ENCODE measurements around the gene GABRR3.

Gene GABRR3

GRCh38 chr3:98056035-98056434 is 20.9 kb upstream of the GABRR3 start:
- Histone ChIP-seq H3K36me3 (ENCODE audit: control insufficient read depth, insufficient read depth, low read length) (no peaks in the 10 kb centered on the region), H2BK15ac (replicated peaks; ENCODE audit: low read depth) (no peak overlapping the region)

GRCh38 chr3:98049271-98049670 is 14.2 kb upstream of the GABRR3 start:
- H2BK15ac ChIP-seq (replicated peaks; ENCODE audit: low read depth), result no peak overlapping the region
- H4K5ac ChIP-seq (ENCODE audit: low read length), result no peak overlapping the region
- no peaks in the 10 kb centered on the region for H3K27me3 ChIP-seq (ENCODE audit: insufficient read depth, low read length, poor library complexity)
- no peaks in the 10 kb centered on the region for H3K36me3 ChIP-seq (ENCODE audit: control insufficient read depth, insufficient read depth, low read length)
- H3K4me2 ChIP-seq (ENCODE audit: low read length), result no peak overlapping the region
- H3K27ac ChIP-seq (ENCODE audit: low read depth, low read length), result no peak overlapping the region
- H3K79me2 ChIP-seq (ENCODE audit: control insufficient read depth, insufficient read depth, low read length), result no peaks in the 10 kb centered on the region
- H3K4me1 ChIP-seq (ENCODE audit: control insufficient read depth, low read depth, low read length), result no peaks in the 10 kb centered on the region
- DNase-seq, result no peak
- H3K4ac ChIP-seq (ENCODE audit: low read depth, low read length), result no peak overlapping the region
- no peak overlapping the region for H2BK5ac ChIP-seq (ENCODE audit: low read length)
- H2BK120ac ChIP-seq (ENCODE audit: low read depth, low read length), result no peak overlapping the region
- H3K79me1 ChIP-seq (ENCODE audit: low read length), result no peaks in the 10 kb centered on the region
- no peak overlapping the region for H3K4me3 ChIP-seq (ENCODE audit: low read length)
- H3K18ac ChIP-seq (ENCODE audit: low read length), result no peak overlapping the region
- H3K56ac ChIP-seq (ENCODE audit: low read length), result no peak overlapping the region
- H3K9ac ChIP-seq (ENCODE audit: low read length), result no peak overlapping the region
- H2AK5ac ChIP-seq (ENCODE audit: low read length), result no peak overlapping the region
- H3K23ac ChIP-seq (ENCODE audit: low read length), result no peak overlapping the region
- no CpG with 5 or more reads among the region's 1 CpG for WGBS (ENCODE audit: extremely low coverage, insufficient coverage, low lambda C conversion rate)
- no peak overlapping the region for H4K8ac ChIP-seq (ENCODE audit: low read depth, low read length)

More at GRCh38 chr3:98056035-98056434, 20.9 kb upstream of the GABRR3 start:
- no peak for DNase-seq
- H3K4me3 ChIP-seq (ENCODE audit: low read length), result no peak overlapping the region
- no peaks in the 10 kb centered on the region for H3K79me2 ChIP-seq (ENCODE audit: control insufficient read depth, insufficient read depth, low read length)
- no peak overlapping the region for H4K8ac ChIP-seq (ENCODE audit: low read depth, low read length)
- H3K23ac ChIP-seq (ENCODE audit: low read length), result no peak overlapping the region
- no peak overlapping the region for H2BK5ac ChIP-seq (ENCODE audit: low read length)
- no peak overlapping the region for H3K18ac ChIP-seq (ENCODE audit: low read length)
- H3K79me1 ChIP-seq (ENCODE audit: low read length), result no peaks in the 10 kb centered on the region
- no peak overlapping the region for H4K5ac ChIP-seq (ENCODE audit: low read length)
- no peak overlapping the region for H3K4me2 ChIP-seq (ENCODE audit: low read length)
- no peak overlapping the region for H3K27ac ChIP-seq (ENCODE audit: low read depth, low read length)
- H3K56ac ChIP-seq (ENCODE audit: low read length), result no peak overlapping the region
- H3K9ac ChIP-seq (ENCODE audit: low read length), result no peak overlapping the region
- H3K27me3 ChIP-seq (ENCODE audit: insufficient read depth, low read length, poor library complexity), result no peaks in the 10 kb centered on the region
- H3K4ac ChIP-seq (ENCODE audit: low read depth, low read length), result no peak overlapping the region
- H2BK120ac ChIP-seq (ENCODE audit: low read depth, low read length), result no peak overlapping the region
- H2AK5ac ChIP-seq (ENCODE audit: low read length), result no peak overlapping the region
- no peaks in the 10 kb centered on the region for H3K4me1 ChIP-seq (ENCODE audit: control insufficient read depth, low read depth, low read length)

GRCh38 chr3:98048586-98048985 is 13.5 kb upstream of the GABRR3 start:
- no peak overlapping the region for H4K5ac ChIP-seq (ENCODE audit: low read length)
- no peaks in the 10 kb centered on the region for H3K27me3 ChIP-seq (ENCODE audit: insufficient read depth, low read length, poor library complexity)
- no peak overlapping the region for H2BK5ac ChIP-seq (ENCODE audit: low read length)
- H3K23ac ChIP-seq (ENCODE audit: low read length), result no peak overlapping the region
- H3K56ac ChIP-seq (ENCODE audit: low read length), result no peak overlapping the region
- no peak overlapping the region for H3K4me3 ChIP-seq (ENCODE audit: low read length)
- no peak overlapping the region for H3K27ac ChIP-seq (ENCODE audit: low read depth, low read length)
- H3K4me2 ChIP-seq (ENCODE audit: low read length), result no peak overlapping the region
- no peak overlapping the region for H3K18ac ChIP-seq (ENCODE audit: low read length)
- no peaks in the 10 kb centered on the region for H3K79me2 ChIP-seq (ENCODE audit: control insufficient read depth, insufficient read depth, low read length)
- no peaks in the 10 kb centered on the region for H3K4me1 ChIP-seq (ENCODE audit: control insufficient read depth, low read depth, low read length)
- H4K8ac ChIP-seq (ENCODE audit: low read depth, low read length), result no peak overlapping the region
- no peaks in the 10 kb centered on the region for H3K79me1 ChIP-seq (ENCODE audit: low read length)
- no peak overlapping the region for H2BK120ac ChIP-seq (ENCODE audit: low read depth, low read length)
- no peak overlapping the region for H3K9ac ChIP-seq (ENCODE audit: low read length)
- no CpG with 5 or more reads among the region's 1 CpG for WGBS (ENCODE audit: extremely low coverage, insufficient coverage, low lambda C conversion rate)
- H3K36me3 ChIP-seq (ENCODE audit: control insufficient read depth, insufficient read depth, low read length), result no peaks in the 10 kb centered on the region
- H3K4ac ChIP-seq (ENCODE audit: low read depth, low read length), result no peak overlapping the region
- DNase-seq, result no peak
- H2AK5ac ChIP-seq (ENCODE audit: low read length), result no peak overlapping the region
- H2BK15ac ChIP-seq (replicated peaks; ENCODE audit: low read depth), result no peak overlapping the region

- H3K9ac ChIP-seq (ENCODE audit: low read length), result no peak overlapping the region
- no peak overlapping the region for H2BK15ac ChIP-seq (replicated peaks; ENCODE audit: low read depth)
- no peak overlapping the region for H3K18ac ChIP-seq (ENCODE audit: low read length)
- no peak overlapping the region for H4K8ac ChIP-seq (ENCODE audit: low read depth, low read length)
- H4K5ac ChIP-seq (ENCODE audit: low read length), result no peak overlapping the region
- H3K79me2 ChIP-seq (ENCODE audit: control insufficient read depth, insufficient read depth, low read length), result no peaks in the 10 kb centered on the region
- H3K56ac ChIP-seq (ENCODE audit: low read length), result no peak overlapping the region
- no peak overlapping the region for H3K4me2 ChIP-seq (ENCODE audit: low read length)
- H3K79me1 ChIP-seq (ENCODE audit: low read length), result no peaks in the 10 kb centered on the region
- H3K27ac ChIP-seq (ENCODE audit: low read depth, low read length), result no peak overlapping the region
- H2BK5ac ChIP-seq (ENCODE audit: low read length), result no peak overlapping the region
- H3K23ac ChIP-seq (ENCODE audit: low read length), result no peak overlapping the region
- no peaks in the 10 kb centered on the region for H3K36me3 ChIP-seq (ENCODE audit: control insufficient read depth, insufficient read depth, low read length)
- no peak for DNase-seq
- no peak overlapping the region for H3K4ac ChIP-seq (ENCODE audit: low read depth, low read length)
- no peak overlapping the region for H3K4me3 ChIP-seq (ENCODE audit: low read length)
- H3K4me1 ChIP-seq (ENCODE audit: control insufficient read depth, low read depth, low read length), result no peaks in the 10 kb centered on the region
- H2AK5ac ChIP-seq (ENCODE audit: low read length), result no peak overlapping the region
- no peak overlapping the region for H2BK120ac ChIP-seq (ENCODE audit: low read depth, low read length)
- no peaks in the 10 kb centered on the region for H3K27me3 ChIP-seq (ENCODE audit: insufficient read depth, low read length, poor library complexity)
- WGBS (ENCODE audit: extremely low coverage, insufficient coverage, low lambda C conversion rate), result no CpG with 5 or more reads among the region's 1 CpG
Observed at GRCh38 chr3:98041350-98041749, 6.2 kb upstream of the GABRR3 start.

- Histone ChIP-seq H4K5ac (ENCODE audit: low read length) (no peak overlapping the region), H3K4me1 (ENCODE audit: control insufficient read depth, low read depth, low read length) (no peaks in the 10 kb centered on the region), H3K9ac (ENCODE audit: low read length) (peak overlapping the region; percentile 61), H3K36me3 (ENCODE audit: control insufficient read depth, insufficient read depth, low read length) (no peaks in the 10 kb centered on the region), H2BK5ac (ENCODE audit: low read length) (no peak overlapping the region), H3K79me1 (ENCODE audit: low read length) (no peaks in the 10 kb centered on the region), H4K8ac (ENCODE audit: low read depth, low read length) (no peak overlapping the region), H2AK5ac (ENCODE audit: low read length) (no peak overlapping the region), H3K23ac (ENCODE audit: low read length) (no peak overlapping the region), H3K4ac (ENCODE audit: low read depth, low read length) (no peak overlapping the region), H2BK15ac (replicated peaks; ENCODE audit: low read depth) (no peak overlapping the region), H3K27me3 (ENCODE audit: insufficient read depth, low read length, poor library complexity) (no peaks in the 10 kb centered on the region), H2BK120ac (ENCODE audit: low read depth, low read length) (no peak overlapping the region), H3K79me2 (ENCODE audit: control insufficient read depth, insufficient read depth, low read length) (no peaks in the 10 kb centered on the region), H3K4me2 (ENCODE audit: low read length) (peak overlapping the region; percentile 80), H3K56ac (ENCODE audit: low read length) (peak overlapping the region; percentile 71), H3K18ac (ENCODE audit: low read length) (peak overlapping the region; percentile 92), H3K4me3 (ENCODE audit: low read length) (peak overlapping the region; percentile 8), H3K27ac (ENCODE audit: low read depth, low read length) (no peak overlapping the region)
- peak; percentile 91 for DNase-seq
- WGBS (ENCODE audit: extremely low coverage, insufficient coverage, low lambda C conversion rate), result no CpG with 5 or more reads among the region's 13 CpGs
Observed at GRCh38 chr3:98039322-98040024, 4.4 kb upstream of the GABRR3 start.

GRCh38 chr3:98038876-98039275 is 3.8 kb upstream of the GABRR3 start:
- Histone ChIP-seq H3K18ac (ENCODE audit: low read length) (no peak overlapping the region), H3K23ac (ENCODE audit: low read length) (no peak overlapping the region), H2BK15ac (replicated peaks; ENCODE audit: low read depth) (no peak overlapping the region), H3K4me3 (ENCODE audit: low read length) (no peak overlapping the region), H3K56ac (ENCODE audit: low read length) (no peak overlapping the region), H2BK120ac (ENCODE audit: low read depth, low read length) (no peak overlapping the region), H3K4ac (ENCODE audit: low read depth, low read length) (no peak overlapping the region), H2AK5ac (ENCODE audit: low read length) (no peak overlapping the region), H3K27me3 (ENCODE audit: insufficient read depth, low read length, poor library complexity) (no peaks in the 10 kb centered on the region), H3K9ac (ENCODE audit: low read length) (no peak overlapping the region), H3K79me1 (ENCODE audit: low read length) (no peaks in the 10 kb centered on the region), H3K4me2 (ENCODE audit: low read length) (no peak overlapping the region), H3K4me1 (ENCODE audit: control insufficient read depth, low read depth, low read length) (no peaks in the 10 kb centered on the region), H4K5ac (ENCODE audit: low read length) (no peak overlapping the region), H3K79me2 (ENCODE audit: control insufficient read depth, insufficient read depth, low read length) (no peaks in the 10 kb centered on the region), H2BK5ac (ENCODE audit: low read length) (no peak overlapping the region), H3K36me3 (ENCODE audit: control insufficient read depth, insufficient read depth, low read length) (no peaks in the 10 kb centered on the region), H4K8ac (ENCODE audit: low read depth, low read length) (no peak overlapping the region), H3K27ac (ENCODE audit: low read depth, low read length) (no peak overlapping the region)
- DNase-seq, result no peak
- WGBS (ENCODE audit: extremely low coverage, insufficient coverage, low lambda C conversion rate), result no CpG with 5 or more reads among the region's 3 CpGs

Measured in mesendoderm (in vitro differentiated cells).